RWPE2 (cell line): ENCODE results near the gene PTPRC.

Source experiments
- ATAC-seq: fragments of 200-7000 bp; cut with Tn5 transposase; 3 replicates; pipeline ENCODE4 v1.9.1; 2021; ENCODE audit warnings: low read depth
- DNase-seq: peaks from one replicate; pipeline ENCODE4 v3.0.0-alpha.2; 2020; ENCODE audit warnings: low spot score
- H3K27ac ChIP-seq: fragments of 450-650 bp; 2 replicates; pipeline ENCODE4 v1.5.1; 2017; ENCODE audit warnings: mild to moderate bottlenecking; ENCODE audit not compliant: poor library complexity, severe bottlenecking
- H3K27me3 ChIP-seq: fragments of 250-450 bp; sonication (Bioruptor Pico); 2 replicates; pipeline ENCODE4 v1.5.1; 2021; ENCODE audit warnings: mild to moderate bottlenecking, moderate library complexity; ENCODE audit not compliant: insufficient read depth, poor library complexity, severe bottlenecking
- H3K36me3 ChIP-seq: fragments of 250-450 bp; sonication (Bioruptor Pico); 2 replicates; pipeline ENCODE4 v1.5.1; 2020; ENCODE audit warnings: low read depth, mild to moderate bottlenecking, moderate library complexity
- H3K4me1 ChIP-seq: fragments of 250-450 bp; sonication (Bioruptor Pico); 2 replicates; pipeline ENCODE4 v1.5.1; 2021; ENCODE audit warnings: mild to moderate bottlenecking, moderate library complexity; ENCODE audit not compliant: insufficient read depth, poor library complexity, severe bottlenecking
- H3K4me3 ChIP-seq: fragments of 250-450 bp; sonication (Bioruptor Pico); 2 replicates; pipeline ENCODE4 v1.5.1; 2021; ENCODE audit warnings: mild to moderate bottlenecking, moderate library complexity; ENCODE audit not compliant: severe bottlenecking
- H3K9me3 ChIP-seq: fragments of 250-450 bp; sonication (Bioruptor Pico); 2 replicates; pipeline ENCODE4 v1.5.1; 2021; ENCODE audit warnings: mild to moderate bottlenecking, moderate library complexity; ENCODE audit not compliant: severe bottlenecking
- CTCF ChIP-seq: fragments of 450-650 bp; IDR thresholded peaks from one replicate; pipeline ENCODE4 v1.5.1; 2017; ENCODE audit warnings: mild to moderate bottlenecking, moderate library complexity; ENCODE audit not compliant: poor library complexity, severe bottlenecking

Gene PTPRC

GRCh38 chr1:198687429-198687828 is 48.6 kb downstream of the PTPRC start:
- no peak for TF ChIP-seq CTCF
- H3K4me3 ChIP-seq, result no peak overlapping the region
- no peaks in the 10 kb centered on the region for H3K9me3 ChIP-seq
- H3K27me3 ChIP-seq, result no peaks in the 10 kb centered on the region
- no peaks in the 10 kb centered on the region for H3K36me3 ChIP-seq
- peaks cover 8% of the 10 kb centered on the region for H3K4me1 ChIP-seq
- H3K27ac ChIP-seq, result no peak overlapping the region
- no peak for ATAC-seq
- no peak for DNase-seq

GRCh38 chr1:198691063-198691462 is 52.2 kb downstream of the PTPRC start:
- no peak for TF ChIP-seq CTCF
- Histone ChIP-seq H3K9me3 (no peaks in the 10 kb centered on the region), H3K36me3 (no peaks in the 10 kb centered on the region), H3K4me3 (no peak overlapping the region), H3K27ac (no peak overlapping the region), H3K27me3 (no peaks in the 10 kb centered on the region), H3K4me1 (peaks cover 5% of the 10 kb centered on the region)
- ATAC-seq, result no peak
- DNase-seq, result no peak

- no peak overlapping the region for H3K4me3 ChIP-seq
- no peak for TF ChIP-seq CTCF
- H3K9me3 ChIP-seq, result no peaks in the 10 kb centered on the region
- no peaks in the 10 kb centered on the region for H3K4me1 ChIP-seq
- H3K27ac ChIP-seq, result no peak overlapping the region
- no peak for ATAC-seq
- no peaks in the 10 kb centered on the region for H3K27me3 ChIP-seq
- no peaks in the 10 kb centered on the region for H3K36me3 ChIP-seq
- no peak for DNase-seq
These were observed 54.5 kb downstream of the PTPRC start for GRCh38 chr1:198693321-198693720.

- Histone ChIP-seq H3K27me3 (no peaks in the 10 kb centered on the region), H3K4me1 (no peaks in the 10 kb centered on the region), H3K36me3 (no peaks in the 10 kb centered on the region), H3K27ac (no peak overlapping the region), H3K4me3 (no peak overlapping the region), H3K9me3 (no peaks in the 10 kb centered on the region)
- no peak for TF ChIP-seq CTCF
- DNase-seq, result no peak
- no peak for ATAC-seq
These were observed 55.7 kb downstream of the PTPRC start for GRCh38 chr1:198694542-198694941.

GRCh38 chr1:198696211-198696610 is 57.4 kb downstream of the PTPRC start:
- Histone ChIP-seq H3K4me3 (no peak overlapping the region), H3K4me1 (no peaks in the 10 kb centered on the region), H3K27ac (no peak overlapping the region), H3K27me3 (no peaks in the 10 kb centered on the region), H3K9me3 (no peaks in the 10 kb centered on the region), H3K36me3 (no peaks in the 10 kb centered on the region)
- DNase-seq (no peak), ATAC-seq (no peak)
- no peak for TF ChIP-seq CTCF
